Omental fat pad (tissue), 4 donors: ENCODE data around the gene MVB12B. TPM values are rescaled to one million over a fixed set of nuclear protein-coding genes. Genes with fewer than 3 reads are reported as not detected.
"Not testable (repeated sequence)": the region's sequence is repeated elsewhere in the genome, so short reads cannot be mapped to it uniquely, and the experiment has no call there.

ENCODE experiments used
- ATAC-seq: fragments of 150-250 bp; one replicate; pipeline ENCODE4 v1.9.1; 2016; ENCODE audit warnings: mild to moderate bottlenecking, moderate library complexity; ENCODE audit not compliant: low FRiP score
- DNase-seq: peaks from one replicate; pipeline ENCODE4 v3.0.0-alpha.2; 2019; ENCODE audit warnings: low spot score
- small RNA-seq: library from RNA; depleted of rRNA; stranded (forward); fragments of <200 nt; gene quantifications from one replicate; pipeline ENCODE3, GENCODE V24; 2016
- total RNA-seq, 4 donors: library from RNA; depleted of rRNA; stranded (reverse); fragments of >200 nt; gene quantifications; one replicate each; pipeline ENCODE4 v1.1.0, GENCODE V29; 2016
- TF ChIP-seq, protein P1 (sequence below), 3 donors: fragments of 450-650 bp; IDR thresholded peaks; one replicate each; pipeline ENCODE4 v1.5.1; 2016 to 2017; ENCODE audit warnings: antibody characterized with exemption in 3 of 3, mild to moderate bottlenecking in 3 of 3, moderate library complexity in 2 of 3

The MVB12B gene
- total RNA-seq, 4 donors from 2014 or later, result 5.5 to 21.4 (median 11.6) TPM

DNA sequence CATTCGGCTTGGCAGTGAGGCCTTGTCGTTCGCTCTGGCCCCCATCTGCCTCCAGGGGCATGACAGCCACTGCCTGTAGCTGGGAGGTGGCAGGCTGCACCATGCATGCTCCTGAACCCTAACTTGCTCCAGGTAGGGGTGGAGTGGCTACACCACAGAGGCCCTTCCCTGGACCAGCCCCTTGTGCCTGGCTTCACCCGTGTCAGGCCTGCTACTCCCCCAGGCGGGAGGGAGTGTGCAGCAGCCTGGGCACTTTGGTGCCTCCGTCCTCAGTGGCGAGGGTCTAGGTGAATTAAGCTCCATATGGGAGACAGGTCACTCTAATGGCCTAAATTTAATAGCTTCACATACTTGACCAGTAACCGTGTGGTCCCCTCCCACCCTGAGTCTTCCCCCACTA lies 227.7 kb downstream of the MVB12B start:
- TF ChIP-seq, protein P1, sequence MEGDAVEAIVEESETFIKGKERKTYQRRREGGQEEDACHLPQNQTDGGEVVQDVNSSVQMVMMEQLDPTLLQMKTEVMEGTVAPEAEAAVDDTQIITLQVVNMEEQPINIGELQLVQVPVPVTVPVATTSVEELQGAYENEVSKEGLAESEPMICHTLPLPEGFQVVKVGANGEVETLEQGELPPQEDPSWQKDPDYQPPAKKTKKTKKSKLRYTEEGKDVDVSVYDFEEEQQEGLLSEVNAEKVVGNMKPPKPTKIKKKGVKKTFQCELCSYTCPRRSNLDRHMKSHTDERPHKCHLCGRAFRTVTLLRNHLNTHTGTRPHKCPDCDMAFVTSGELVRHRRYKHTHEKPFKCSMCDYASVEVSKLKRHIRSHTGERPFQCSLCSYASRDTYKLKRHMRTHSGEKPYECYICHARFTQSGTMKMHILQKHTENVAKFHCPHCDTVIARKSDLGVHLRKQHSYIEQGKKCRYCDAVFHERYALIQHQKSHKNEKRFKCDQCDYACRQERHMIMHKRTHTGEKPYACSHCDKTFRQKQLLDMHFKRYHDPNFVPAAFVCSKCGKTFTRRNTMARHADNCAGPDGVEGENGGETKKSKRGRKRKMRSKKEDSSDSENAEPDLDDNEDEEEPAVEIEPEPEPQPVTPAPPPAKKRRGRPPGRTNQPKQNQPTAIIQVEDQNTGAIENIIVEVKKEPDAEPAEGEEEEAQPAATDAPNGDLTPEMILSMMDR (IDR thresholded peaks at IDR 0.05), result no peak
- DNase-seq (no peak), ATAC-seq (no peak)

DNA sequence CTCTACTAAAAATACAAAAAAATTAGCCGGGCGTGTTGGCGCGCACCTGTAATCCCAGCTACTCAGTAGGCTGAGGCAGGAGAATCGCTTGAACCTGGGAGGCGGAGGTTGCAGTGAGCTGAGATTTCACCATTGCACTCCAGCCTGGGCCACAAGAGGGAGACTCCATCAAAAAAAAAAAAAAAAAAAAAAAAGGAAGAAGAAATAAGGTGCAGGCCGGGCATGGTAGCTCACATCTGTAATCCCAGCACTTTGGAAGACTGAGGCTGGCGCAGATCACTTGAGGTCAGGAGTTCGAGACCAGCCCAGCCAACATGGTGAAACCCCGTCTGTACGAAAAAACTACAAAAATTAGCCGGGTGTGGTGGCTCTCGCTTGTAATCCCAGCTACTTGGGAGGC lies 228.8 kb downstream of the MVB12B start:
- DNase-seq, ATAC-seq: not testable (repeated sequence)

Small RNA genes lying within 50 kb of the gene (small RNA-seq; reads per million reads assigned to genes)
- gene RF00108, result not detected
